HepG2 (cell line): ENCODE data around the gene SLC25A36. TPM values are rescaled to one million over a fixed set of nuclear protein-coding genes. Genes with fewer than 3 reads are reported as not detected.

Experiments used
- ATAC-seq: fragments of 200-7000 bp; cut with Tn5 transposase; 3 replicates; pipeline ENCODE4 v1.9.1; 2020; ENCODE audit warnings: mild to moderate bottlenecking, moderate library complexity
- BruUV-seq: library from RNA; stranded (reverse); fragments of 400-500 nt; replicated peaks from 2 replicates; lab custom pipeline; 2021; lab: Mats Ljungman, UMichigan
- CTCF ChIA-PET: fragments of 300-600 bp; formaldehyde crosslinking; extraction: SDS; loops from one replicate; lab custom pipeline; 2021; ENCODE audit warnings: low total read pairs, inconsistent platforms, low intra/inter-chr PET ratio; lab: Yijun Ruan, JAX
- POLR2A ChIA-PET: fragments of 350-600 bp; sonication (Branson Sonifier 250); formaldehyde crosslinking; loops from one replicate; lab custom pipeline; 2020; ENCODE audit warnings: antibody characterized with exemption, inconsistent platforms; lab: Yijun Ruan, JAX
- DNase-seq: peaks from one replicate; pipeline ENCODE4 v3.0.0-alpha.2; 2015; ENCODE audit warnings: low spot score
- FAIRE-seq: peaks from 3 replicates; lab custom pipeline; 2011; peaks lifted over from hg19 to GRCh38; lab: Jason Lieb, UNC
- H2AFZ ChIP-seq: one replicate; pipeline ENCODE4 v1.6.1; 2011; ENCODE audit warnings: low read length, inconsistent platforms
- H3K27ac ChIP-seq: fragments of 300-600 bp; 3 replicates; pipeline ENCODE4 v1.8.0; 2011; ENCODE audit warnings: mixed run types, mild to moderate bottlenecking, mixed read lengths, low read length, inconsistent platforms; ENCODE audit not compliant: insufficient read depth; ENCODE audit errors: extremely low read length
- H3K27me3 ChIP-seq, 2 experiments: fragments of 200-600 bp in 1 of 2; 2 replicates in 1 of 2; 3 replicates in 1 of 2; pipeline versions ENCODE4 v1.6.0 to v1.8.0; 2011; ENCODE audit warnings: low read length in 2 of 2, mild to moderate bottlenecking in 2 of 2, moderate library complexity in 2 of 2, inconsistent platforms in 1 of 2; ENCODE audit not compliant: insufficient read depth in 2 of 2, control insufficient read depth in 1 of 2
- H3K36me3 ChIP-seq, 2 experiments: fragments of 200-600 bp in 1 of 2; replicated peaks in 1 of 2; 2 replicates in 1 of 2; 3 replicates in 1 of 2; pipeline versions ENCODE4 v1.5.1 to v1.8.0; 2011; ENCODE audit warnings: low read length in 2 of 2, inconsistent platforms in 1 of 2; ENCODE audit not compliant: insufficient read depth in 2 of 2, control insufficient read depth in 1 of 2
- H3K4me1 ChIP-seq: 2 replicates; pipeline ENCODE4 v1.5.1; 2012; ENCODE audit warnings: low read length, inconsistent platforms; ENCODE audit not compliant: insufficient read depth
- H3K4me2 ChIP-seq: 2 replicates; pipeline ENCODE4 v1.6.0; 2011; ENCODE audit warnings: low read depth, low read length, inconsistent platforms
- H3K4me3 ChIP-seq, 3 experiments: fragments of 200-600 bp in 1 of 3; sonication (generic), shearing (Covaris generic) in 1 of 3; replicated peaks in 1 of 3; 2 replicates each; pipeline ENCODE4 v1.5.1; 2011 to 2016; ENCODE audit warnings: low read length in 3 of 3, inconsistent platforms in 2 of 3, low read depth in 2 of 3, mild to moderate bottlenecking in 2 of 3, control low read depth in 1 of 3, mixed read lengths in 1 of 3; ENCODE audit not compliant: insufficient read depth in 1 of 3
- H3K79me2 ChIP-seq: one replicate; pipeline ENCODE4 v1.6.1; 2011; ENCODE audit warnings: low read length, inconsistent platforms; ENCODE audit not compliant: insufficient read depth
- H3K9ac ChIP-seq: 2 replicates; pipeline ENCODE4 v1.6.0; 2011; ENCODE audit warnings: mild to moderate bottlenecking, low read depth, low read length, inconsistent platforms; ENCODE audit not compliant: insufficient read depth
- H3K9me3 ChIP-seq: 2 replicates; pipeline ENCODE4 v1.5.1; 2012; ENCODE audit warnings: mild to moderate bottlenecking, low read length
- H4K20me1 ChIP-seq: 2 replicates; pipeline ENCODE4 v1.6.0; 2011; ENCODE audit warnings: inconsistent platforms, mild to moderate bottlenecking, low read length, moderate library complexity; ENCODE audit not compliant: insufficient read depth
- BRD4 ChIP-seq: sonication (generic); formaldehyde crosslinking; IDR thresholded peaks from 2 replicates; pipeline ENCODE4 v1.4.0; 2020; ENCODE audit warnings: missing genetic modification reagents
- CCAR2 ChIP-seq: fragments of 200-400 bp; formaldehyde crosslinking; optimal IDR thresholded peaks from 2 replicates; pipeline ENCODE3; 2018; ENCODE audit warnings: low read depth, mild to moderate bottlenecking, low read length, moderate library complexity
- DNMT1 ChIP-seq: sonication (generic); formaldehyde crosslinking; IDR thresholded peaks from 2 replicates; pipeline ENCODE4 v1.5.1; 2020; ENCODE audit warnings: mild to moderate bottlenecking, missing genetic modification reagents
- GATAD2A ChIP-seq: IDR thresholded peaks from 2 replicates; pipeline ENCODE4 v1.6.1; 2016
- KLF11 ChIP-seq: IDR thresholded peaks from 2 replicates; pipeline ENCODE4 v1.6.1; 2016; ENCODE audit warnings: missing compliant biosample characterization
- MXI1 ChIP-seq: IDR thresholded peaks from 3 replicates; pipeline ENCODE4 v1.6.1; 2012; ENCODE audit warnings: low read depth, low read length, inconsistent platforms, borderline replicate concordance
- NFIC ChIP-seq: IDR thresholded peaks from 2 replicates; pipeline ENCODE4 v1.6.1; 2012; ENCODE audit warnings: mild to moderate bottlenecking, low read length, inconsistent platforms
- NR2F6 ChIP-seq, 2 experiments: IDR thresholded peaks; 2 replicates each; pipeline ENCODE4 v1.6.1; 2016; ENCODE audit warnings: antibody characterized with exemption in 1 of 2, mild to moderate bottlenecking in 1 of 2
- SKI ChIP-seq: fragments of 450-650 bp; IDR thresholded peaks from one replicate; pipeline ENCODE4 v1.6.1; 2018; ENCODE audit warnings: mild to moderate bottlenecking; ENCODE audit not compliant: partially characterized antibody
- SOX6 ChIP-seq, 2 experiments: fragments of 450-650 bp in 1 of 2; sonication (generic) in 1 of 2; formaldehyde crosslinking in 1 of 2; IDR thresholded peaks; 2 replicates each; pipeline versions ENCODE4 v1.4.0 to v1.6.1; 2017 to 2020; ENCODE audit warnings: antibody characterized with exemption in 1 of 2, mild to moderate bottlenecking in 1 of 2, missing genetic modification reagents in 1 of 2
- ZC3H13 ChIP-seq: sonication (generic); formaldehyde crosslinking; IDR thresholded peaks from 2 replicates; pipeline ENCODE4 v1.8.1; 2023; ENCODE audit warnings: mild to moderate bottlenecking, missing genetic modification reagents, moderate library complexity
- ZNF343 ChIP-seq: sonication (generic); formaldehyde crosslinking; IDR thresholded peaks from 2 replicates; pipeline ENCODE4 v1.4.0; 2020; ENCODE audit warnings: mild to moderate bottlenecking, missing genetic modification reagents
- WGBS: methylation state at CpG from one replicate; pipeline ENCODE4 v1.1.6; 2017; ENCODE audit warnings: low lambda C conversion rate; 5-methylcytosine and 5-hydroxymethylcytosine counted together
- in situ Hi-C: cut with HindIII; loops from 2 replicates; pipeline ENCODE4 v1.10.0; 2017; ENCODE audit warnings: low pct_unique_long_range_greater_than_20kb; ENCODE audit not compliant: extremely low pct_ligation_motif_present
- intact Hi-C: fragments of 100-400 bp; cut with micrococcal nuclease; formaldehyde crosslinking; loops from one replicate; pipeline ENCODE4 v1.10.0; 2022; ENCODE audit not compliant: unreplicated experiment
- polyA plus RNA-seq, 8 experiments: library from polyadenylated mRNA; depleted of rRNA in 3 of 8; stranded (reverse) in 7 of 8; unstranded in 1 of 8; fragments of >200 nt; fragmentation: Illumina TruSeq in 4 of 8; extraction: Trizol in 4 of 8; gene quantifications; 2 replicates each; pipeline versions ENCODE4 v1.2.1 to v1.2.3, GENCODE V29; 2011 to 2016; ENCODE audit warnings: low read depth in 4 of 8, missing spikeins in 1 of 8, mixed read lengths in 1 of 8; ENCODE audit not compliant: insufficient read depth in 1 of 8
- total RNA-seq, 5 experiments: library from RNA; depleted of rRNA; stranded (reverse); fragments of >200 nt; fragmentation: Illumina TruSeq; extraction: Trizol; gene quantifications; 2 replicates each; pipeline ENCODE4 v1.2.3, GENCODE V29; 2016; ENCODE audit warnings: low read depth in 1 of 5
- TF ChIP-seq, protein P1 (sequence below): sonication (generic); formaldehyde crosslinking; IDR thresholded peaks from 2 replicates; pipeline ENCODE4 v1.5.1; 2020; ENCODE audit warnings: mild to moderate bottlenecking, moderate library complexity, missing genetic modification reagents
- TF ChIP-seq, protein P2 (sequence below): IDR thresholded peaks from 2 replicates; pipeline ENCODE4 v1.6.1; 2016; ENCODE audit warnings: low read depth, missing genetic modification reagents, missing compliant biosample characterization
- TF ChIP-seq, protein P3 (sequence below): sonication (generic); formaldehyde crosslinking; conservative IDR thresholded peaks from 2 replicates; pipeline ENCODE4 v1.4.0; 2020; ENCODE audit warnings: mild to moderate bottlenecking, missing genetic modification reagents, moderate library complexity

Gene SLC25A36
- total and polyA plus RNA-seq, 2 of the 13 experiments (the other 11 are each of a cell fraction or from before 2014, with no cell fraction given), result 30.6 to 85.6 TPM

DNA sequence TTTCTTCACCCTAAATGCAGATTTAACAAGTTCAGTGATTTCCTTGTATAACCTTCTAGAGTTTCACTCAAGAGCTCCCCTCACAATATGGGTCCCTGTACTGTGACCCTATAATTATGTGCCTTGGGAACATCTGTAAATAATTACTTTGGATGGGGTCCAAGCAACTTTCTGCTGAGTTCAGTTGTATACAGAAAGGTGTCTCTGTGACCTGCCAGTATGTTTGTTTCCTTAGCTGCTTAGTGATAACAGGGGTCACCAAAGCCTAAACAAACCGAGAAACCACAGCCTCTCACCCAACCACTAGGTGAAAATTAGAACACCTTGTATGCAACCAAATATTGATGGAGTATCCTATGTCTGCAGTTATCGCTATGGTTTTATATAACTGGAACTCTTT lies 29.8 kb upstream of the SLC25A36 start:
- Histone ChIP-seq H4K20me1 (no peaks in the 10 kb centered on the region), H3K4me2 (0 out of 2 replicates have a peak overlapping the region, but pooled peaks have one; percentile 23), H3K27ac (no peak overlapping the region), H3K27me3 (0 out of 5 replicates have a peak, but pooled peaks cover 0 to 9% of the 10 kb centered on the region in 2 experiments), H3K9me3 (no peaks in the 10 kb centered on the region), H3K4me1 (peaks cover 25% of the 10 kb centered on the region), H2AFZ (no peak overlapping the region), H3K36me3 (no peaks in the 10 kb centered on the region), H3K79me2 (no peaks in the 10 kb centered on the region), H3K9ac (no peak overlapping the region), H3K4me3 (no peak overlapping the region)
- ChIA-PET POLR2A (no interaction called here), CTCF (no interaction called here)
- FAIRE-seq (no peak), ATAC-seq (peak; percentile 95), DNase-seq (peak; percentile 67)
- no TSS peak for BruUV-seq
- intact Hi-C loops (loop anchor here (5.0 kb wide), 1 partner anchor 195 kb away; no protein-coding TSS in a partner anchor), in situ Hi-C loops (loop anchor here (10.0 kb wide), 1 partner anchor 283 kb away; no protein-coding TSS in a partner anchor)
- WGBS, result 0% methylated on average over 2 of the region's 2 CpGs
- TF ChIP-seq BRD4 (CRISPR knock-in tag), result no peak
- TF ChIP-seq, protein P1, sequence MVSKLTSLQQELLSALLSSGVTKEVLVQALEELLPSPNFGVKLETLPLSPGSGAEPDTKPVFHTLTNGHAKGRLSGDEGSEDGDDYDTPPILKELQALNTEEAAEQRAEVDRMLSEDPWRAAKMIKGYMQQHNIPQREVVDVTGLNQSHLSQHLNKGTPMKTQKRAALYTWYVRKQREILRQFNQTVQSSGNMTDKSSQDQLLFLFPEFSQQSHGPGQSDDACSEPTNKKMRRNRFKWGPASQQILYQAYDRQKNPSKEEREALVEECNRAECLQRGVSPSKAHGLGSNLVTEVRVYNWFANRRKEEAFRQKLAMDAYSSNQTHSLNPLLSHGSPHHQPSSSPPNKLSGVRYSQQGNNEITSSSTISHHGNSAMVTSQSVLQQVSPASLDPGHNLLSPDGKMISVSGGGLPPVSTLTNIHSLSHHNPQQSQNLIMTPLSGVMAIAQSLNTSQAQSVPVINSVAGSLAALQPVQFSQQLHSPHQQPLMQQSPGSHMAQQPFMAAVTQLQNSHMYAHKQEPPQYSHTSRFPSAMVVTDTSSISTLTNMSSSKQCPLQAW (CRISPR knock-in tag), result no peak
- no peak for TF ChIP-seq SOX6 (IDR thresholded peaks at IDR 0.05)
- peak; percentile 83 for TF ChIP-seq SOX6 (CRISPR knock-in tag; IDR thresholded peaks at IDR 0.05)
- peak; percentile 28 for TF ChIP-seq SKI
- TF ChIP-seq NFIC, result peak; percentile 94
- TF ChIP-seq GATAD2A (CRISPR knock-in tag), result peak; percentile 72
- TF ChIP-seq KLF11 (CRISPR knock-in tag), result no peak
- no peak for TF ChIP-seq CCAR2
- TF ChIP-seq, protein P2, sequence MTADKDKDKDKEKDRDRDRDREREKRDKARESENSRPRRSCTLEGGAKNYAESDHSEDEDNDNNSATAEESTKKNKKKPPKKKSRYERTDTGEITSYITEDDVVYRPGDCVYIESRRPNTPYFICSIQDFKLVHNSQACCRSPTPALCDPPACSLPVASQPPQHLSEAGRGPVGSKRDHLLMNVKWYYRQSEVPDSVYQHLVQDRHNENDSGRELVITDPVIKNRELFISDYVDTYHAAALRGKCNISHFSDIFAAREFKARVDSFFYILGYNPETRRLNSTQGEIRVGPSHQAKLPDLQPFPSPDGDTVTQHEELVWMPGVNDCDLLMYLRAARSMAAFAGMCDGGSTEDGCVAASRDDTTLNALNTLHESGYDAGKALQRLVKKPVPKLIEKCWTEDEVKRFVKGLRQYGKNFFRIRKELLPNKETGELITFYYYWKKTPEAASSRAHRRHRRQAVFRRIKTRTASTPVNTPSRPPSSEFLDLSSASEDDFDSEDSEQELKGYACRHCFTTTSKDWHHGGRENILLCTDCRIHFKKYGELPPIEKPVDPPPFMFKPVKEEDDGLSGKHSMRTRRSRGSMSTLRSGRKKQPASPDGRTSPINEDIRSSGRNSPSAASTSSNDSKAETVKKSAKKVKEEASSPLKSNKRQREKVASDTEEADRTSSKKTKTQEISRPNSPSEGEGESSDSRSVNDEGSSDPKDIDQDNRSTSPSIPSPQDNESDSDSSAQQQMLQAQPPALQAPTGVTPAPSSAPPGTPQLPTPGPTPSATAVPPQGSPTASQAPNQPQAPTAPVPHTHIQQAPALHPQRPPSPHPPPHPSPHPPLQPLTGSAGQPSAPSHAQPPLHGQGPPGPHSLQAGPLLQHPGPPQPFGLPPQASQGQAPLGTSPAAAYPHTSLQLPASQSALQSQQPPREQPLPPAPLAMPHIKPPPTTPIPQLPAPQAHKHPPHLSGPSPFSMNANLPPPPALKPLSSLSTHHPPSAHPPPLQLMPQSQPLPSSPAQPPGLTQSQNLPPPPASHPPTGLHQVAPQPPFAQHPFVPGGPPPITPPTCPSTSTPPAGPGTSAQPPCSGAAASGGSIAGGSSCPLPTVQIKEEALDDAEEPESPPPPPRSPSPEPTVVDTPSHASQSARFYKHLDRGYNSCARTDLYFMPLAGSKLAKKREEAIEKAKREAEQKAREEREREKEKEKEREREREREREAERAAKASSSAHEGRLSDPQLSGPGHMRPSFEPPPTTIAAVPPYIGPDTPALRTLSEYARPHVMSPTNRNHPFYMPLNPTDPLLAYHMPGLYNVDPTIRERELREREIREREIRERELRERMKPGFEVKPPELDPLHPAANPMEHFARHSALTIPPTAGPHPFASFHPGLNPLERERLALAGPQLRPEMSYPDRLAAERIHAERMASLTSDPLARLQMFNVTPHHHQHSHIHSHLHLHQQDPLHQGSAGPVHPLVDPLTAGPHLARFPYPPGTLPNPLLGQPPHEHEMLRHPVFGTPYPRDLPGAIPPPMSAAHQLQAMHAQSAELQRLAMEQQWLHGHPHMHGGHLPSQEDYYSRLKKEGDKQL (CRISPR knock-in tag), result 0 out of 2 replicates have a peak, but pooled peaks have one; percentile 42
- TF ChIP-seq NR2F6 (IDR thresholded peaks at IDR 0.05), result peak; percentile 78
- TF ChIP-seq NR2F6 (CRISPR knock-in tag; IDR thresholded peaks at IDR 0.05), result 0 out of 2 replicates have a peak, but pooled peaks have one; percentile 47
- no peak for TF ChIP-seq ZC3H13 (CRISPR knock-in tag)
- TF ChIP-seq MXI1, result no peak
- TF ChIP-seq, protein P3, sequence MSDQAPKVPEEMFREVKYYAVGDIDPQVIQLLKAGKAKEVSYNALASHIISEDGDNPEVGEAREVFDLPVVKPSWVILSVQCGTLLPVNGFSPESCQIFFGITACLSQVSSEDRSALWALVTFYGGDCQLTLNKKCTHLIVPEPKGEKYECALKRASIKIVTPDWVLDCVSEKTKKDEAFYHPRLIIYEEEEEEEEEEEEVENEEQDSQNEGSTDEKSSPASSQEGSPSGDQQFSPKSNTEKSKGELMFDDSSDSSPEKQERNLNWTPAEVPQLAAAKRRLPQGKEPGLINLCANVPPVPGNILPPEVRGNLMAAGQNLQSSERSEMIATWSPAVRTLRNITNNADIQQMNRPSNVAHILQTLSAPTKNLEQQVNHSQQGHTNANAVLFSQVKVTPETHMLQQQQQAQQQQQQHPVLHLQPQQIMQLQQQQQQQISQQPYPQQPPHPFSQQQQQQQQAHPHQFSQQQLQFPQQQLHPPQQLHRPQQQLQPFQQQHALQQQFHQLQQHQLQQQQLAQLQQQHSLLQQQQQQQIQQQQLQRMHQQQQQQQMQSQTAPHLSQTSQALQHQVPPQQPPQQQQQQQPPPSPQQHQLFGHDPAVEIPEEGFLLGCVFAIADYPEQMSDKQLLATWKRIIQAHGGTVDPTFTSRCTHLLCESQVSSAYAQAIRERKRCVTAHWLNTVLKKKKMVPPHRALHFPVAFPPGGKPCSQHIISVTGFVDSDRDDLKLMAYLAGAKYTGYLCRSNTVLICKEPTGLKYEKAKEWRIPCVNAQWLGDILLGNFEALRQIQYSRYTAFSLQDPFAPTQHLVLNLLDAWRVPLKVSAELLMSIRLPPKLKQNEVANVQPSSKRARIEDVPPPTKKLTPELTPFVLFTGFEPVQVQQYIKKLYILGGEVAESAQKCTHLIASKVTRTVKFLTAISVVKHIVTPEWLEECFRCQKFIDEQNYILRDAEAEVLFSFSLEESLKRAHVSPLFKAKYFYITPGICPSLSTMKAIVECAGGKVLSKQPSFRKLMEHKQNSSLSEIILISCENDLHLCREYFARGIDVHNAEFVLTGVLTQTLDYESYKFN (CRISPR knock-in tag), result peak; percentile 70
- TF ChIP-seq DNMT1, result no peak
- TF ChIP-seq ZNF343 (CRISPR knock-in tag), result no peak
